HG03135 (cell line): ENCODE data around the gene CHCHD10.

Experiments used
- ATAC-seq: cut with Tn5 transposase; IDR thresholded peaks from one replicate; pipeline ENCODE4 v1.9.1; 2021; ENCODE audit warnings: mild to moderate bottlenecking, moderate library complexity; ENCODE audit not compliant: unreplicated experiment

The CHCHD10 gene

GRCh38 chr22:23787910-23788309 lies 20.1 kb upstream of the CHCHD10 start:
- no peak for ATAC-seq

DNA sequence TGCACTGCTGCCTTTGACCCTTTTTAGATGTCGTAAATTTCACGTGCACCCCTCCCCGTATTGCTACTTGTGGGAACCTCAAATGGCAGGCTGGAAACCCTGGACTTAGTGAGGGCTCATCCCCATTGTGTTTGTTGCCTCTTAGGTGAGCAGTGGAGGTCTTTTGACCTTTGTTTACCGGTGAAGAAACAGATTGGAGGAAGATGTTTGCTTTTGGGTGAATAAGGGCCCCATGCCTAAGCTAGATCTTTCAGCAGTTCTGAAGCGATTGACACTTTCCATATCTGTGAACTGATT lies 19.8 kb upstream of the CHCHD10 start:
- peak; percentile 25 for ATAC-seq

DNA sequence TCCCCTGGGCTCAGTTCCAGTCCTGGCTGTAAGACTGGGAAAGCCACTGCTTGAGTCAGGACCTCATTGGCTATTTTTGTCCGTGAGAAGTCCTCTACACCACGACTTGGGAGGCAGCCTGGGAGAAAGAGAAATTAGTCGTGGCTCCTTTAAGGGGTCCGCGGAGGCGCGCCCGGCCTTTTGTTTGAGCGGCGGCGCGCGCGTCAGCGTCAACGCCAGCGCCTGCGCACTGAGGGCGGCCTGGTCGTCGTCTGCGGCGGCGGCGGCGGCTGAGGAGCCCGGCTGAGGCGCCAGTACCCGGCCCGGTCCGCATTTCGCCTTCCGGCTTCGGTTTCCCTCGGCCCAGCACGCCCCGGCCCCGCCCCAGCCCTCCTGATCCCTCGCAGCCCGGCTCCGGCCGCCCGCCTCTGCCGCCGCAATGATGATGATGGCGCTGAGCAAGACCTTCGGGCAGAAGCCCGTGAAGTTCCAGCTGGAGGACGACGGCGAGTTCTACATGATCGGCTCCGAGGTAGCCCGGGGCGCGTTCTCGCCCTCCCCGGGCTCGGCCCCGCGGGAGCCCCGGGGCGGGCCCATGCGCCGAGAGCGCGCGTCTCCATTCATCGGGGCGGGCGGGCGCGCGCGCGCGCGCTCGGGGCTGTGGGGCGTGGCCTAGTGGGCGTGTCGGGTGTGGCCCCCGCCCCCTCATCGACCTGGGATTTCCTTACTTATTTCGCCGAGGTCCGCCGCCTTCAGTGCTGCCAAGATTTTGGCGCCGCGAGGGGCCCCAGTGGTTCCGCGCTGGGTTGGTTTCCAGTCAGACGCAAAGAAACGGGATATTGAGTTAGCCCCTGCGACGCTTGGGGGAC lies 19.2 kb upstream of the CHCHD10 start, which contains the start of gene SMARCB1:
Gene SMARCB1, plus strand, starts transcription at position 215 of the 848 bp plus-strand sequence. Its CDS starts 204 bp downstream, at position 419.
- peak; percentile 63 for ATAC-seq

DNA sequence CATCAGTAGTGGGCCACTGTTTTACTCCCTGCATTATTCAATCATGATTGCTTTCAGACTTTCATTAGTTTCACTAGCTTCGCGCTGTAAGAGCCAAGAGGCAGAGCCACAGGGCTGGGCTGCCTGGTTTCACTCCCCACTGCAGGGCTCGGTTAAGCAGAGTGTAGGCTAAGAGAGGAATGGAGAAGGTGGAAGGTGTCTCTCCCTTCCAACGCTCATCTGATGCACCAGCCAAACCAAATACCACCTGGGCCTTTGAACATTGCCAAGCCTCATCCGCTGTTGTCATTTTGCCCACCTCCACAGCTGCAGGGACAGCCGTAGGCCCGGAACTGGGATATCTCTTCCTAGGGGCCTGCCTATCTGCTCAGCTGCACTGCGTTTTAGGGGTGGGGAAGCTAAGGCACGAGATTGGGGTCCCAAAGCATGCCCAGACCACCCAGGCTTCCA lies 18.5 kb upstream of the CHCHD10 start:
- no peak for ATAC-seq

DNA sequence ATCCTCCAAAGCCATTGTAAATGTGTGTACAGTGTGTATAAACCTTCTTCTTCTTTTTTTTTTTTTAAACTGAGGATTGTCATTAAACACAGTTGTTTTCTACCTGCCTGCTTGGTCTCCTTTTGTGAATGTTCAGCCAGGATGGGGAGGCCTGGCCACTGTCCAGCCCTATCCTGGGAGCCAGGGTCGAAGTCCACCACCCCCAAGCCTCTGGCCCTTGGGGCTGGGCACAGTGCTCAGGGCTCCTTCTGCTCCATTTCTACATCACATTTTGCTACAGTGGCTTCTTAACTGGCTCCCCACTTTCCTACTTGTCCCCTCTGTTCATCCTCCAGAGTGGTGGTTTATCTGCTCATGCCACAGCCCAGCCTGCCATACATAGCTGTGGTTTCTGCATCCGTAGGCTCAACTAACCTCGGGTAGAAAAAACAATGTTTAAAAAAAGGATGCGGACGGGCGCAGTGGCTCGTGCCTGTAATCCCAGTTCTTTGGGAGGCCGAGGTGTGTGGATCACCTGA lies 16.5 kb upstream of the CHCHD10 start:
- no peak for ATAC-seq

DNA sequence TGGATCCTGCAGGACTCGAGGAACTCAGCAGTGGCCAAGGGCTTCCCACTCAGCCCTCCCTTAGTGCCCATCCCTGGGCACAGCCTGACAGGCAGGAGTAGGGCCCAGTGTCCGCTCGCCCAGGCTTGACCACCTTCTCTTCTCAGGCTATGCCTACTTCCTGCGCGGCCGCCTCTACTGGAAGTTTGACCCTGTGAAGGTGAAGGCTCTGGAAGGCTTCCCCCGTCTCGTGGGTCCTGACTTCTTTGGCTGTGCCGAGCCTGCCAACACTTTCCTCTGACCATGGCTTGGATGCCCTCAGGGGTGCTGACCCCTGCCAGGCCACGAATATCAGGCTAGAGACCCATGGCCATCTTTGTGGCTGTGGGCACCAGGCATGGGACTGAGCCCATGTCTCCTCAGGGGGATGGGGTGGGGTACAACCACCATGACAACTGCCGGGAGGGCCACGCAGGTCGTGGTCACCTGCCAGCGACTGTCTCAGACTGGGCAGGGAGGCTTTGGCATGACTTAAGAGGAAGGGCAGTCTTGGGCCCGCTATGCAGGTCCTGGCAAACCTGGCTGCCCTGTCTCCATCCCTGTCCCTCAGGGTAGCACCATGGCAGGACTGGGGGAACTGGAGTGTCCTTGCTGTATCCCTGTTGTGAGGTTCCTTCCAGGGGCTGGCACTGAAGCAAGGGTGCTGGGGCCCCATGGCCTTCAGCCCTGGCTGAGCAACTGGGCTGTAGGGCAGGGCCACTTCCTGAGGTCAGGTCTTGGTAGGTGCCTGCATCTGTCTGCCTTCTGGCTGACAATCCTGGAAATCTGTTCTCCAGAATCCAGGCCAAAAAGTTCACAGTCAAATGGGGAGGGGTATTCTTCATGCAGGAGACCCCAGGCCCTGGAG lies 15.7 kb upstream of the CHCHD10 start:
- no peak for ATAC-seq

GRCh38 chr22:23782703-23783102 lies 14.9 kb upstream of the CHCHD10 start:
- no peak for ATAC-seq

- no peak for ATAC-seq
Measured at GRCh38 chr22:23782252-23782651, 14.5 kb upstream of the CHCHD10 start.

DNA sequence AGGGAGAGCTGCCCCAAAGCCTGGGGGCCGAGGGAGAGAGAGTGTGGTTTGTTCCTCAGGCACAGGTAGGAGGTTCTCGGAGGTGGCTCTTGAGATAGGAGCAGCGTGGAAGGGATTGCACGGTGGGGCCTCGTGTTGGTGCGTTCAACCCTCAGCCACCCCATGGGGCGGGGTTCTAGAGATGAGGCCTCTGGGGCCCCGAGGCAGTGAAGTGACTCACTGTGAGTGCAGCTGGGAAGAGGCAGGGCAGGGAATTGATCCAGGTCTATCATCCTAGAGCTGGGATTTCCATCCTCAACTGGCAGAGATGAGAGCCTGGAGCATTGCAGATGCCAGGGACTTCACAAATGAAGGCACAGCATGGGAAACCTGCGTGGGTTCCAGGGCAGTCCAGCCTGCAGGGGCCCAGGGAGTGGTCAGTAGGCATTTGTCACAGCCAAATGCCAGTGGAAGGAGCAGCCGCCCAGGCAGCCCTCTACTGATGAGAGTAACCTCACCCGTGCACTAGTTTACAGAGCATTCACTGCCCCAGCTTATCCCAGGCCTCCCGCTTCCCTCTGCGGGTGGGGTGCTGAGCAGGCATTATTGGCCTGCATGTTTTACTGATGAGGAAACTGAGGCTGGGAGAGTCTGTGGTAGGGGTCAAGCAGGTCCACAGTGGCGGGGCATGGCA lies 13.9 kb upstream of the CHCHD10 start:
- no peak for ATAC-seq

DNA sequence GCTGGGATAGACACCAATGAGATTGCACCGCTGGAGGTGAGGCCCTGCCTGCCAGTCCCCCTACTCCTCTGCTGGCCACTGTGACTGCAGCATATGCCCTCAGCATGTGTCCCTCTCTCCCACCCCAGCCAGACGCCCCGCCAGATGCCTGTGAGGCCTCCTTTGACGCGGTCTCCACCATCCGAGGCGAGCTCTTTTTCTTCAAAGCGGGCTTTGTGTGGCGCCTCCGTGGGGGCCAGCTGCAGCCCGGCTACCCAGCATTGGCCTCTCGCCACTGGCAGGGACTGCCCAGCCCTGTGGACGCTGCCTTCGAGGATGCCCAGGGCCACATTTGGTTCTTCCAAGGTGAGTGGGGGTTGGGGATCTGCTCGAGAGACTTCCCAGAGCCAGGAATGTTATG lies 13.3 kb upstream of the CHCHD10 start:
- no peak for ATAC-seq

- no peak for ATAC-seq
Measured at GRCh38 chr22:23780146-23780748, 12.5 kb upstream of the CHCHD10 start.

- ATAC-seq = no peak
Measured at GRCh38 chr22:23779731-23780130, 12.0 kb upstream of the CHCHD10 start.

- no peak for ATAC-seq
Measured at GRCh38 chr22:23779083-23779482, 11.3 kb upstream of the CHCHD10 start.

- ATAC-seq = no peak
Measured at GRCh38 chr22:23778577-23778900, 10.8 kb upstream of the CHCHD10 start.

- no peak for ATAC-seq
Measured at GRCh38 chr22:23777776-23778576, 10.2 kb upstream of the CHCHD10 start.

- no peak for ATAC-seq
Measured at GRCh38 chr22:23775779-23776375, 8.1 kb upstream of the CHCHD10 start.

DNA sequence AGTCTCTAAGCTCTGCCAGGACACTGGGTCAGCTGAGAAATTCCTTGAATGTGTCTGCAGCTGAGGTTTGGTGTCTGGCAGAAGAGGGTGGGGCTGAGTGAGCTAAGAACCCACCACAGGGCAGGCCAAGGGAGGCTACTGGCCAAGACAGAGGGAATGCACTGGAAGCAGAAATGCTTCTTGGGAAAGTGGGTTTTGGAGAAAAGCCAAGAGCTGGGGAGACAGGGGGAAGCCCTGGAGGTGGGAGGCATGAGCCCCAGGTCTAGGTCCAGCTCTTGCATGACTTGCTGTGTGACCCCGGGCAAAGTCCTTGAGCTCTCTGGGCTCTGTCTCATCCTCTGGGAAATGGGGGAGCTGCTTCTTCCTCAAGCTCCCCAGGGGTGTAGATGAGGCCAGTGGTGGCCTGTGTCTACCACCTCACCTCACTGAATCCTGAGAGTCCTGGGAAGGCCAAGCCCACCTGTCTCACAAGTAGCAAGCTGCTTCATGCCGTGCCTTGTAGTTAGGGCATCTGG lies 7.2 kb upstream of the CHCHD10 start:
- no peak for ATAC-seq

- no peak for ATAC-seq
Measured at GRCh38 chr22:23774114-23774921, 6.5 kb upstream of the CHCHD10 start.
